ENCODE data around the gene RPS2.

RPS2 gene

DNA sequence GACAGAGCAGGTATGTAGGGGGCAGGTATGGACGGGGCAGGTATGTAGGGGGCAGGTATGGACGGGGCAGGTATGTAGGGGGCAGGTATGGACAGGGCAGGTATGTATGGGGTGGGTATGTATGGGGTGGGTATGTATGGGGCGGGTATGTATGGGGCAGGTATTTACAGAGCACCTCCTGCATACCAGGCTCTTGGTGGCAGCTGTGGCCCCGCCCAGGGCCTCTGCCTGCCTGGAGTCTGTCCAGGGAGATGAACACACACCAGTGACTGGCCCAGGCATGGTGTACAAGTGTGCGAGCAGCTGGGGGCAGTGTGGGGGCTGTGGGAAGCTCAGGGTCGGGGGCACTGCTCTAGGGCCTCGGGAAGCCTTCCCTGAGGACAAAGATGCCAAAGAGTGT lies 14.6 kb downstream of the RPS2 start:
- H3K27me3 ChIP-seq (ENCODE audit: low read depth, low read length) = no peaks in the 10 kb centered on the region
- no peaks in the 10 kb centered on the region for H3K4me1 ChIP-seq (ENCODE audit: low read length)
- no peaks in the 10 kb centered on the region for H3K36me3 ChIP-seq (replicated peaks; ENCODE audit: low read depth, low read length)
- H3K9ac ChIP-seq (ENCODE audit: low read length) = no peak overlapping the region
- H4K20me1 ChIP-seq (ENCODE audit: insufficient read depth, low read length) = no peaks in the 10 kb centered on the region
- TF ChIP-seq EZH2phosphoT487 (IDR thresholded peaks at IDR 0.05; ENCODE audit: low read depth) = no peak
- TF ChIP-seq, protein P1, sequence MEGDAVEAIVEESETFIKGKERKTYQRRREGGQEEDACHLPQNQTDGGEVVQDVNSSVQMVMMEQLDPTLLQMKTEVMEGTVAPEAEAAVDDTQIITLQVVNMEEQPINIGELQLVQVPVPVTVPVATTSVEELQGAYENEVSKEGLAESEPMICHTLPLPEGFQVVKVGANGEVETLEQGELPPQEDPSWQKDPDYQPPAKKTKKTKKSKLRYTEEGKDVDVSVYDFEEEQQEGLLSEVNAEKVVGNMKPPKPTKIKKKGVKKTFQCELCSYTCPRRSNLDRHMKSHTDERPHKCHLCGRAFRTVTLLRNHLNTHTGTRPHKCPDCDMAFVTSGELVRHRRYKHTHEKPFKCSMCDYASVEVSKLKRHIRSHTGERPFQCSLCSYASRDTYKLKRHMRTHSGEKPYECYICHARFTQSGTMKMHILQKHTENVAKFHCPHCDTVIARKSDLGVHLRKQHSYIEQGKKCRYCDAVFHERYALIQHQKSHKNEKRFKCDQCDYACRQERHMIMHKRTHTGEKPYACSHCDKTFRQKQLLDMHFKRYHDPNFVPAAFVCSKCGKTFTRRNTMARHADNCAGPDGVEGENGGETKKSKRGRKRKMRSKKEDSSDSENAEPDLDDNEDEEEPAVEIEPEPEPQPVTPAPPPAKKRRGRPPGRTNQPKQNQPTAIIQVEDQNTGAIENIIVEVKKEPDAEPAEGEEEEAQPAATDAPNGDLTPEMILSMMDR (IDR thresholded peaks at IDR 0.05; ENCODE audit: low read depth, low read length) = no peak
- no peak overlapping the region for H3K27ac ChIP-seq (ENCODE audit: low read length)
- H3K9me3 ChIP-seq (ENCODE audit: insufficient read depth, low read length) = no peaks in the 10 kb centered on the region
- H2AFZ ChIP-seq (ENCODE audit: low read depth, low read length) = no peak overlapping the region
- no peak overlapping the region for H3K4me2 ChIP-seq (ENCODE audit: low read length)
- H3K4me3 ChIP-seq (ENCODE audit: low read length) = no peak overlapping the region
- no peaks in the 10 kb centered on the region for H3K79me2 ChIP-seq (ENCODE audit: low read length)

DNA sequence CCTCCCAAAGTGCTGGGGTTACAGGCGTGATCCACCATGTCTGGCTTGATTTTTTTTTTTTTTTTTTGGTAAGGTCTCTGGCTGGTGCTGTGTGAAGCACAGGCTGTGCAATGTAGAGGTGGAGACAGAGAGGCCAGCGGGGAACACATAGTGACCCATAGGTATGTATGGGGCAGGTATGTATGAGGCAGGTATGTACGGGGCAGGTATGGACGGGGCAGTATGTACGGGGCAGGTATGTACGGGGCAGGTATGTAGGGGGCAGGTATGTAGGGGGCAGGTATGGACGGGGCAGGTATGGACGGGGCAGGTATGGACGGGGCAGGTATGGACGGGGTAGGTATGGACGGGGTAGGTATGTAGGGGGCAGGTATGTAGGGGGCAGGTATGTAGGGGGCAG lies 15.1 kb downstream of the RPS2 start:
- Histone ChIP-seq H3K27me3 (ENCODE audit: low read depth, low read length) (no peaks in the 10 kb centered on the region), H4K20me1 (ENCODE audit: insufficient read depth, low read length) (no peaks in the 10 kb centered on the region), H3K4me1 (ENCODE audit: low read length) (no peaks in the 10 kb centered on the region), H3K79me2 (ENCODE audit: low read length) (no peaks in the 10 kb centered on the region), H3K36me3 (replicated peaks; ENCODE audit: low read depth, low read length) (no peaks in the 10 kb centered on the region), H2AFZ (ENCODE audit: low read depth, low read length) (no peak overlapping the region), H3K27ac (ENCODE audit: low read length) (no peak overlapping the region), H3K9ac (ENCODE audit: low read length) (no peak overlapping the region), H3K4me3 (ENCODE audit: low read length) (no peak overlapping the region), H3K9me3 (ENCODE audit: insufficient read depth, low read length) (no peaks in the 10 kb centered on the region), H3K4me2 (ENCODE audit: low read length) (no peak overlapping the region)
- TF ChIP-seq EZH2phosphoT487 (IDR thresholded peaks at IDR 0.05; ENCODE audit: low read depth) = no peak
- TF ChIP-seq, protein P1 (IDR thresholded peaks at IDR 0.05; ENCODE audit: low read depth, low read length) = no peak

DNA sequence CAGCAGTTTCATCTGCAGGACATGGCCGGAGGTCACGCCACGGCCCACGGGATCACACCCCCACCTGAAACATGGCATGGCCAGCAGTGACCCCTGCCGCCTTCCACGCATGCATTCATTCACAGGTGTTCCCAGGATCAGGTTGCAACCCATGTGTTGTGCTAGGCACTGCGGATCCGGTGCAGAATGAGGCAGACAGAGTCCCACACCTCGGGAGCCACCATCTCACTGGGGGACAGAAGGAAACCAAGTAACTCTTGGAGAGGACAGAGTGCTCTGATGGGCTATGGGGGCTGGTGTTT lies 17.3 kb downstream of the RPS2 start:
- no peaks in the 10 kb centered on the region for H3K36me3 ChIP-seq (replicated peaks; ENCODE audit: low read depth, low read length)
- H3K4me1 ChIP-seq (ENCODE audit: low read length) = peaks cover 6% of the 10 kb centered on the region
- no peaks in the 10 kb centered on the region for H3K27me3 ChIP-seq (ENCODE audit: low read depth, low read length)
- no peak overlapping the region for H3K4me2 ChIP-seq (ENCODE audit: low read length)
- no peak overlapping the region for H2AFZ ChIP-seq (ENCODE audit: low read depth, low read length)
- TF ChIP-seq, protein P1 (IDR thresholded peaks at IDR 0.05; ENCODE audit: low read depth, low read length) = no peak
- no peak for TF ChIP-seq EZH2phosphoT487 (IDR thresholded peaks at IDR 0.05; ENCODE audit: low read depth)
- H3K9ac ChIP-seq (ENCODE audit: low read length) = no peak overlapping the region
- H3K4me3 ChIP-seq (ENCODE audit: low read length) = no peak overlapping the region
- H3K9me3 ChIP-seq (ENCODE audit: insufficient read depth, low read length) = no peaks in the 10 kb centered on the region
- no peaks in the 10 kb centered on the region for H4K20me1 ChIP-seq (ENCODE audit: insufficient read depth, low read length)
- no peak overlapping the region for H3K27ac ChIP-seq (ENCODE audit: low read length)
- H3K79me2 ChIP-seq (ENCODE audit: low read length) = peaks cover 7% of the 10 kb centered on the region

DNA sequence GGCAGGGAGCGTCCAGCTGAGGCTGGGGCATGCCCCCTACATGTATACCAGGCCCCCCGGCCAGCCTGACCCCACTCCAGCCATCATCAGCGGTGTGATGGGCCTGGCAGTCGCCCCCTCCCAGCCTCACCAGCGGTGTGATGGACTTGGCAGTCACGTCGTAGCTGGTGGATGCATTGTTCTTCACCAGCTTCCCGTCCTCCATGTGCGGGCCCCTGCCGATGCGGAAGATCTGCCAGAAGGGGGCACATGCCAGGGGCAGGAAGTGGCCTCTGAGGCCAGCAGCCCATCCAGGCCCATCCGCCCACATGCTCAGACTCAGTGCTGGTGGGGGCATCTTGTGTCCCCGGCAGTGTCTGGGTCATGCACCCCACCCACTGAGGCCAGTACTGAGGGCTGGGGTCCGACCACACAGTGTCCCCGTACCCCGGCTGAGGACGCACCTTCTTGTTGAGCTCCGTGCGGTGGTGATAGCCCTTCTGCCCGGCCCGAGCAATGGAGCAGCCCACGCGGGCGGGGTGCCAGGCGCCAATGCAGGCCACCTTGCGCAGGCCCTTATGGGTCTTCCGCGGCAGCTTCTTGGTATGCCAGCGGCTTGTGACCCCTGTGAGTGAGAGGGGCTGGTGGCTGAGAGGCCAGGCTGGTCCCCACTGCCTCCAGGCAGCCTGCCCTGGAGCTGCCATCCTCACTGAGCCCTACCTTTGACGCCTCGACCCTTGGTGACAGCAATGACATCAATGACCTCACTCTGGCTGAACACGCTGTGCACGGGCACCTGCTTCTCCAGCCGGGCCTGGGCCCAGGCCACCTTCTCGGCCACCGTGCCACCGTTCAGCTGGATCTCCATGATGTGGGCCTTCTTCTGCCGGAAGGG lies 17.9 kb downstream of the RPS2 start:
- no peaks in the 10 kb centered on the region for H3K36me3 ChIP-seq (replicated peaks; ENCODE audit: low read depth, low read length)
- no peak overlapping the region for H3K4me3 ChIP-seq (ENCODE audit: low read length)
- H3K9me3 ChIP-seq (ENCODE audit: insufficient read depth, low read length) = no peaks in the 10 kb centered on the region
- no peaks in the 10 kb centered on the region for H3K27me3 ChIP-seq (ENCODE audit: low read depth, low read length)
- peaks cover under 1% of the 10 kb centered on the region; the same call in 1 of the 2 replicates for H4K20me1 ChIP-seq (ENCODE audit: insufficient read depth, low read length)
- TF ChIP-seq, protein P1 (IDR thresholded peaks at IDR 0.05; ENCODE audit: low read depth, low read length) = no peak
- TF ChIP-seq EZH2phosphoT487 (IDR thresholded peaks at IDR 0.05; ENCODE audit: low read depth) = no peak
- no peak overlapping the region for H3K4me2 ChIP-seq (ENCODE audit: low read length)
- peaks cover 11% of the 10 kb centered on the region for H3K4me1 ChIP-seq (ENCODE audit: low read length)
- peaks cover 13% of the 10 kb centered on the region for H3K79me2 ChIP-seq (ENCODE audit: low read length)
- no peak overlapping the region for H3K27ac ChIP-seq (ENCODE audit: low read length)
- H2AFZ ChIP-seq (ENCODE audit: low read depth, low read length) = no peak overlapping the region
- H3K9ac ChIP-seq (ENCODE audit: low read length) = no peak overlapping the region
